ENCODE measurements around the gene PIR.

The PIR gene

GRCh38 chrX:15344106-15344505, 149.0 kb downstream of the PIR start:
- no peak for DNase-seq (ENCODE audit: low read depth)

- DNase-seq (ENCODE audit: low read depth): no peak
Measured at GRCh38 chrX:15343075-15343476, 150.1 kb downstream of the PIR start.

GRCh38 chrX:15340867-15341266, 152.3 kb downstream of the PIR start:
- DNase-seq (ENCODE audit: low read depth): no peak

GRCh38 chrX:15336023-15336413, 157.1 kb downstream of the PIR start:
- no peak for DNase-seq (ENCODE audit: low read depth)

- DNase-seq (ENCODE audit: low read depth): peak; percentile 82
Measured at GRCh38 chrX:15335135-15336022, 157.8 kb downstream of the PIR start, which contains the start of gene PIGA. Gene PIGA (minus strand): TSS chrX:15335523. CDS start chrX:15331930, 3,593 bp downstream.

Measured in activated T-cell treated with anti-CD3 and anti-CD28 coated beads for 24 hours (primary cell).